H1 (cell line): ENCODE measurements around the gene B9D2. TPM values are rescaled to one million over a fixed set of nuclear protein-coding genes. Genes with fewer than 3 reads are reported as not detected.

Experiments used
- EZH2 ChIP-seq: fragments of 200-600 bp; sonication (generic); IDR thresholded peaks from 2 replicates; pipeline ENCODE4 v1.7.1; 2012; ENCODE audit warnings: low read depth, mild to moderate bottlenecking, moderate library complexity, low read length, inconsistent platforms; ENCODE audit not compliant: severe bottlenecking
- SP1 ChIP-seq: IDR thresholded peaks from 2 replicates; pipeline ENCODE4 v1.6.1; 2011; ENCODE audit warnings: low read depth, low read length
- polyA plus RNA-seq, 7 experiments: library from polyadenylated mRNA; depleted of rRNA in 3 of 7; stranded (reverse) in 5 of 7; unstranded in 2 of 7; fragments of >200 nt in 5 of 7; fragments of 200-250 nt in 2 of 7; gene quantifications; 1 replicate in 5 of 7; 2 replicates in 1 of 7; 4 replicates in 1 of 7; pipeline versions ENCODE4 v1.2.1 to v1.2.3, GENCODE V29; 2011 to 2013; ENCODE audit warnings: missing spikeins in 2 of 7, mixed read lengths in 2 of 7
- total RNA-seq: library from RNA; stranded (reverse); fragmentation: NEBNext Ultra II Directional; extraction: Animal tissue kit (Norgen Biotek cat#: 25700); gene quantifications from 2 replicates; pipeline ENCODE4 v1.2.1, GENCODE V29; 2021
- TF ChIP-seq, protein P1 (sequence below): IDR thresholded peaks from 2 replicates; pipeline ENCODE4 v1.6.1; 2011; ENCODE audit warnings: low read depth, mild to moderate bottlenecking, low read length; ENCODE audit not compliant: insufficient read depth

Gene B9D2
- total and polyA plus RNA-seq, 2 of the 8 experiments (the other 6 are each of a cell fraction or from before 2014, with no cell fraction given), result 4.9 to 6.3 TPM

DNA sequence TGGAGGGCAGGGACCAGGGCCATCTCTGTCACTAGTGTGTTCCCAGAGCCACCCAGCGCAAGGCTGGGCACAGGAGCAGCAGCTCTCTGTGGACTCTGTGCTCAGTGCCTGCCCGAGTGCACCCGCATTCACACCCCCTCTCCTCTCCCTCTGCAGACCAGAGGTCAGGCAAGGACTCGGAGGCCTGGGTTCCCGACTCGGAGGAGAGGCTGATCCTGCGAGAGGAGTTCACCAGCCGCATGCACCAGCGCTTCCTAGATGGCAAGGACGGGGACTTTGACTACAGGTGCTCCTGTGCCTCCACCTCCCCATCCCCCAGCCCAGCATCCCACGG is 43.8 kb downstream of the B9D2 start (continued):
- TF ChIP-seq EZH2, result no peak
- TF ChIP-seq SP1, result no peak
- TF ChIP-seq, protein P1, sequence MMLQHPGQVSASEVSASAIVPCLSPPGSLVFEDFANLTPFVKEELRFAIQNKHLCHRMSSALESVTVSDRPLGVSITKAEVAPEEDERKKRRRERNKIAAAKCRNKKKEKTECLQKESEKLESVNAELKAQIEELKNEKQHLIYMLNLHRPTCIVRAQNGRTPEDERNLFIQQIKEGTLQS, result no peak
- TF ChIP-seq, all 59 proteins: peak for 0
